ENCODE measurements around the gene BANP. TPM values are rescaled to one million over a fixed set of nuclear protein-coding genes. Genes with fewer than 3 reads are reported as not detected.

BANP gene
- polyA plus RNA-seq, 1 of the 3 experiments (the other 2 are of a cell fraction): 16.8 TPM

- no peak overlapping the region for H3K9ac ChIP-seq
- peaks cover 13 to 30% of the 10 kb centered on the region in 2 experiments; a peak in 2 of 4 replicates for H3K4me1 ChIP-seq (ENCODE audit: control insufficient read depth in 1 of 2, insufficient read depth in 2 of 2, low read depth in 1 of 2, low read length in 1 of 2)
- no peak overlapping the region for H3K4me3 ChIP-seq (ENCODE audit: low read depth in 2 of 2, low read length in 1 of 2)
- TF ChIP-seq FOXJ3 (CRISPR knock-in tag; IDR thresholded peaks at IDR 0.05): no peak
- TF ChIP-seq EP300 (IDR thresholded peaks at IDR 0.05; ENCODE audit: borderline replicate concordance in 1 of 2, low read depth in 1 of 2, low read length in 1 of 2): no peak
- no peak for TF ChIP-seq REST (IDR thresholded peaks at IDR 0.05; ENCODE audit: low read depth, low read length)
- TF ChIP-seq TAF1 (IDR thresholded peaks at IDR 0.05; ENCODE audit: borderline replicate concordance, low read depth, low read length): no peak
- no peak for TF ChIP-seq POLR2AphosphoS5 (IDR thresholded peaks at IDR 0.05; ENCODE audit: low read depth, low read length)
- no peak for DNase-seq
- H3K79me2 ChIP-seq (ENCODE audit: insufficient read depth): peaks cover 73% of the 10 kb centered on the region
- peaks cover 14% of the 10 kb centered on the region for H3F3A ChIP-seq (replicated peaks; ENCODE audit: insufficient read depth)
- no peak overlapping the region for H2AFZ ChIP-seq (ENCODE audit: low read depth)
- no peaks in the 10 kb centered on the region for H3K36me3 ChIP-seq (replicated peaks in 1 of 2; ENCODE audit: control insufficient read depth in 1 of 2, insufficient read depth in 2 of 2, low read length in 1 of 2)
- H4K20me1 ChIP-seq (ENCODE audit: insufficient read depth): no peaks in the 10 kb centered on the region
- ChIA-PET CTCF (interaction anchor here (1.0 to 2.0 kb wide), 3 partner anchors 8 to 186 kb away, joined by 3 to 7 read pairs (median 4); no protein-coding TSS in a partner anchor), POLR2A (interaction anchor here (0.8 kb wide), 1 partner anchor 14 kb away, joined by 3 read pairs; the partner anchor contains the start of gene BANP)
- peak overlapping the region in 1 of 2 experiments; percentile 80; a peak in 3 of 4 replicates for H3K27ac ChIP-seq (ENCODE audit: low read depth in 2 of 2, low read length in 1 of 2)
- H3K27me3 ChIP-seq (ENCODE audit: insufficient read depth): no peaks in the 10 kb centered on the region
- 100% methylated on average over 2 of the region's 11 CpGs for WGBS (ENCODE audit: low lambda C conversion rate)
- H3K9me2 ChIP-seq: no peaks in the 10 kb centered on the region
- no peaks in the 10 kb centered on the region for H3K9me3 ChIP-seq
- H3K4me2 ChIP-seq: no peak overlapping the region
Measured at GRCh38 chr16:87965417-87965816, 14.2 kb downstream of the BANP start.

- H3K27me3 ChIP-seq (ENCODE audit: insufficient read depth): no peaks in the 10 kb centered on the region
- peaks cover 71% of the 10 kb centered on the region for H3K79me2 ChIP-seq (ENCODE audit: insufficient read depth)
- CTCF ChIA-PET: interaction anchor here (1.3 to 2.0 kb wide), 2 partner anchors 9 to 17 kb away, joined by 4 to 7 read pairs; no protein-coding TSS in a partner anchor
Measured at GRCh38 chr16:87966064-87966645, 14.9 kb downstream of the BANP start.

More at GRCh38 chr16:87966064-87966645, 14.9 kb downstream of the BANP start:
- Histone ChIP-seq H3K36me3 (replicated peaks in 1 of 2; ENCODE audit: control insufficient read depth in 1 of 2, insufficient read depth in 2 of 2, low read length in 1 of 2) (no peaks in the 10 kb centered on the region), H3K4me2 (peak overlapping the region; percentile 24; the same call in 1 of the 2 replicates), H3K4me3 (ENCODE audit: low read depth in 2 of 2, low read length in 1 of 2) (no peak overlapping the region), H2AFZ (ENCODE audit: low read depth) (no peak overlapping the region), H3K9me3 (no peaks in the 10 kb centered on the region), H3K9me2 (no peaks in the 10 kb centered on the region), H3K9ac (no peak overlapping the region), H3K27ac (ENCODE audit: low read depth in 2 of 2, low read length in 1 of 2) (peak overlapping the region; percentile 36 to 80; a peak in 3 of 4 replicates), H3K4me1 (ENCODE audit: control insufficient read depth in 1 of 2, insufficient read depth in 2 of 2, low read depth in 1 of 2, low read length in 1 of 2) (peaks cover 13 to 30% of the 10 kb centered on the region in 2 experiments; a peak in 2 of 4 replicates), H4K20me1 (ENCODE audit: insufficient read depth) (no peaks in the 10 kb centered on the region), H3F3A (replicated peaks; ENCODE audit: insufficient read depth) (peaks cover 14% of the 10 kb centered on the region)
- peak; percentile 82 for DNase-seq
- POLR2A ChIA-PET: interaction anchor here (0.8 kb wide), 1 partner anchor 15 kb away, joined by 3 read pairs; the partner anchor contains the start of gene BANP
- WGBS (ENCODE audit: low lambda C conversion rate): 59% methylated on average over 5 of the region's 5 CpGs
- TF ChIP-seq FOXM1 (IDR thresholded peaks at IDR 0.05; ENCODE audit: low read depth): no peak
- TF ChIP-seq EP300 (IDR thresholded peaks at IDR 0.05; ENCODE audit: borderline replicate concordance in 1 of 2, low read depth in 1 of 2, low read length in 1 of 2): peak in 1 of 2 experiments; percentile 58; a peak in 2 of 4 replicates
- peak; percentile 49; the same call in 1 of the 2 replicates for TF ChIP-seq RCOR1 (IDR thresholded peaks at IDR 0.05; ENCODE audit: low read length)
- TF ChIP-seq FOSL2 (IDR thresholded peaks at IDR 0.05; ENCODE audit: borderline replicate concordance, low read depth): no peak
- peak; percentile 71 for TF ChIP-seq MXI1 (IDR thresholded peaks at IDR 0.05; ENCODE audit: low read depth, low read length)
- TF ChIP-seq RXRA (IDR thresholded peaks at IDR 0.05; ENCODE audit: borderline replicate concordance, low read depth): no peak
- peak; percentile 89 for TF ChIP-seq GATA2 (CRISPR knock-in tag; IDR thresholded peaks at IDR 0.05)
- no peak for TF ChIP-seq TAF1 (IDR thresholded peaks at IDR 0.05; ENCODE audit: borderline replicate concordance, low read depth, low read length)
- no peak for TF ChIP-seq RFX5 (IDR thresholded peaks at IDR 0.05; ENCODE audit: low read length)
